ENCODE results near the gene ZNF581.

ZNF581 gene

GRCh38 chr19:55605207-55605636, 38.2 kb upstream of the ZNF581 start:
- H3K27ac ChIP-seq (replicated peaks) = peak overlapping the region; percentile 87
- H3K4me3 ChIP-seq (replicated peaks; ENCODE audit: insufficient read depth, low read length) = peak overlapping the region; percentile 88
- TF ChIP-seq GABPA (IDR thresholded peaks at IDR 0.05; ENCODE audit: low read depth) (peak; percentile 83), REST (IDR thresholded peaks at IDR 0.05; ENCODE audit: insufficient replicate concordance, low read depth) (no peak), POLR2AphosphoS5 (IDR thresholded peaks at IDR 0.05; ENCODE audit: low read depth) (0 out of 2 replicates have a peak, but pooled peaks have one; percentile 48), SPI1 (IDR thresholded peaks at IDR 0.05; ENCODE audit: borderline replicate concordance, low read depth) (peak; percentile 57; the same call in 1 of the 2 replicates)
- peak; percentile 90 to 97 for DNase-seq (ENCODE audit: low read depth in 1 of 2, low spot score in 1 of 2)
- no peaks in the 10 kb centered on the region for H3K27me3 ChIP-seq (ENCODE audit: insufficient read depth, poor library complexity, severe bottlenecking)

GRCh38 chr19:55605637-55606470, 37.6 kb upstream of the ZNF581 start, which contains the start of gene ZNF865:
Gene ZNF865, plus strand, starts transcription at chr19:55605647. Its CDS starts 7,972 bp downstream, at chr19:55613619.
- Histone ChIP-seq H3K27ac (replicated peaks) (peak within 1 kb of the TSS; percentile 87), H3K4me3 (replicated peaks; ENCODE audit: insufficient read depth, low read length) (peak within 1 kb of the TSS; percentile 88), H3K27me3 (ENCODE audit: insufficient read depth, poor library complexity, severe bottlenecking) (no peaks in the 10 kb centered on the region)
- TF ChIP-seq GABPA (IDR thresholded peaks at IDR 0.05; ENCODE audit: low read depth) = 0 out of 2 replicates have a peak, but pooled peaks have one; percentile 17
- TF ChIP-seq POLR2AphosphoS5 (IDR thresholded peaks at IDR 0.05; ENCODE audit: low read depth) = no peak; the same call in 1 of the 2 replicates
- no peak for TF ChIP-seq SPI1 (IDR thresholded peaks at IDR 0.05; ENCODE audit: borderline replicate concordance, low read depth)
- peak; percentile 58 for TF ChIP-seq CTCF (IDR thresholded peaks at IDR 0.05; ENCODE audit: insufficient read depth, low read length)
- peak; percentile 65 to 85 for DNase-seq (ENCODE audit: low read depth in 1 of 2, low spot score in 1 of 2)

GRCh38 chr19:55606471-55606787, 37.0 kb upstream of the ZNF581 start:
- H3K4me3 ChIP-seq (replicated peaks; ENCODE audit: insufficient read depth, low read length) = peak overlapping the region; percentile 88
- H3K27me3 ChIP-seq (ENCODE audit: insufficient read depth, poor library complexity, severe bottlenecking) = no peaks in the 10 kb centered on the region
- TF ChIP-seq GABPA (IDR thresholded peaks at IDR 0.05; ENCODE audit: low read depth) (no peak), SPI1 (IDR thresholded peaks at IDR 0.05; ENCODE audit: borderline replicate concordance, low read depth) (no peak), CTCF (IDR thresholded peaks at IDR 0.05; ENCODE audit: insufficient read depth, low read length) (no peak), REST (IDR thresholded peaks at IDR 0.05; ENCODE audit: insufficient replicate concordance, low read depth) (no peak), POLR2AphosphoS5 (IDR thresholded peaks at IDR 0.05; ENCODE audit: low read depth) (no peak)
- no peak for DNase-seq (ENCODE audit: low read depth in 1 of 2, low spot score in 1 of 2)
- peak overlapping the region; percentile 87 for H3K27ac ChIP-seq (replicated peaks)

GRCh38 chr19:55606817-55607216, 36.6 kb upstream of the ZNF581 start:
- Histone ChIP-seq H3K27ac (replicated peaks) (peak overlapping the region; percentile 87), H3K4me3 (replicated peaks; ENCODE audit: insufficient read depth, low read length) (peak overlapping the region; percentile 88)
- TF ChIP-seq CTCF (IDR thresholded peaks at IDR 0.05; ENCODE audit: insufficient read depth, low read length) (no peak), REST (IDR thresholded peaks at IDR 0.05; ENCODE audit: insufficient replicate concordance, low read depth) (no peak), SPI1 (IDR thresholded peaks at IDR 0.05; ENCODE audit: borderline replicate concordance, low read depth) (no peak), POLR2AphosphoS5 (IDR thresholded peaks at IDR 0.05; ENCODE audit: low read depth) (no peak), GABPA (IDR thresholded peaks at IDR 0.05; ENCODE audit: low read depth) (no peak)

More at GRCh38 chr19:55606817-55607216, 36.6 kb upstream of the ZNF581 start:
- DNase-seq (ENCODE audit: low read depth in 1 of 2, low spot score in 1 of 2) = no peak
- H3K27me3 ChIP-seq (ENCODE audit: insufficient read depth, poor library complexity, severe bottlenecking) = no peaks in the 10 kb centered on the region
